Heart left ventricle (tissue), 16 donors: ENCODE results near the gene CRISPLD2. TPM values are rescaled to one million over a fixed set of nuclear protein-coding genes. Genes with fewer than 3 reads are reported as not detected.
"Not testable (repeated sequence)": the region's sequence is repeated elsewhere in the genome, so short reads cannot be mapped to it uniquely, and the experiment has no call there.

ENCODE experiments used
- ATAC-seq, 4 donors: fragments of 200-7000 bp; cut with Tn5 transposase; one replicate each; pipeline ENCODE4 v1.9.1; 2020 to 2022; ENCODE audit warnings: moderate library complexity in 4 of 4, mild to moderate bottlenecking in 3 of 4, moderate number of reproducible peaks in 1 of 4
- DNase-seq, 5 donors: peaks; one replicate each; pipeline ENCODE4 v3.0.0-alpha.2; 2020
- H3K27ac ChIP-seq, 12 donors: fragments of 200-600 bp; sonication (generic) in 4 of 12; one replicate each; pipeline versions ENCODE4 v1.5.0 to v1.8.0; 2016 to 2022; ENCODE audit warnings: mild to moderate bottlenecking in 2 of 12
- H3K27me3 ChIP-seq, 9 donors: fragments of 200-600 bp; sonication (generic) in 2 of 9; one replicate each; pipeline versions ENCODE4 v1.5.1 to v1.8.0; 2016 to 2022; ENCODE audit warnings: mild to moderate bottlenecking in 3 of 9
- H3K36me3 ChIP-seq, 9 donors: fragments of 200-600 bp; sonication (generic) in 2 of 9; one replicate each; pipeline versions ENCODE4 v1.5.0 to v1.8.0; 2018 to 2022; ENCODE audit warnings: mild to moderate bottlenecking in 2 of 9
- H3K4me1 ChIP-seq, 12 donors: fragments of 200-600 bp; sonication (generic) in 4 of 12; one replicate each; pipeline versions ENCODE4 v1.5.0 to v1.8.0; 2016 to 2022; ENCODE audit warnings: mild to moderate bottlenecking in 3 of 12
- H3K4me3 ChIP-seq, 12 donors: fragments of 200-600 bp; sonication (generic) in 4 of 12; one replicate each; pipeline versions ENCODE4 v1.5.0 to v1.8.0; 2017 to 2022; ENCODE audit warnings: mild to moderate bottlenecking in 9 of 12, moderate library complexity in 4 of 12
- H3K9me3 ChIP-seq, 12 donors: fragments of 200-600 bp; sonication (generic) in 4 of 12; one replicate each; pipeline versions ENCODE4 v1.5.0 to v1.8.0; 2016 to 2022; ENCODE audit warnings: mild to moderate bottlenecking in 1 of 12
- POLR2A ChIP-seq, 2 donors: fragments of 450-650 bp; IDR thresholded peaks; one replicate each; pipeline ENCODE4 v1.6.1; 2017; ENCODE audit warnings: antibody characterized with exemption in 2 of 2, mild to moderate bottlenecking in 2 of 2, moderate library complexity in 2 of 2
- WGBS, 4 donors: extraction: QIAGEN DNeasy Blood & Tissue Kit in 2 of 4; methylation state at CpG; one replicate each; pipeline versions ENCODE4 v1.1.5 to v1.1.7; 2013 to 2018; 5-methylcytosine and 5-hydroxymethylcytosine counted together
- intact Hi-C, 10 donors: fragments of 100-400 bp; cut with DNase I; formaldehyde crosslinking; loops; one replicate each; pipeline versions ENCODE4 v1.11.1 to v1.14.2; 2022
- polyA plus RNA-seq, 2 donors: library from polyadenylated mRNA; stranded (reverse); fragments of 200-250 nt; gene quantifications; one replicate each; pipeline ENCODE4 v1.2.3, GENCODE V29; 2013
- total RNA-seq, 9 donors: library from RNA; depleted of rRNA in 2 of 9; stranded (reverse); fragments of >200 nt in 2 of 9; fragmentation: NEBNext Ultra II Directional in 3 of 9; extraction: Animal tissue kit (Norgen Biotek cat#: 25700) in 3 of 9; gene quantifications; one replicate each; pipeline versions ENCODE4 v1.1.0 to v1.2.4, GENCODE V29; 2016 to 2023
- TF ChIP-seq, protein P1 (sequence below), 12 donors: fragments of 200-600 bp; sonication (generic) in 4 of 12; IDR thresholded peaks; one replicate each; pipeline versions ENCODE4 v1.5.0 to v1.8.0; 2018 to 2022; ENCODE audit warnings: antibody characterized with exemption in 12 of 12, mild to moderate bottlenecking in 5 of 12
- donor health status: ischemic (EF 13 %, LVEDD 7.1; RV severe dilation, severe dysfunction).
- donor health status: healthy with polysubstance abuse.
- donor health status: DM: no; HTN: yes; CAD: no.
- donor health status: DM: no; HTN: no; CAD: no.
- donor health status: ischemic (EF 25% LVEDD 6.9; RV normal size, moderate dysfunction).
- donor health status: ischemic (EF 25% LVEDD 5.7; RV mildly dilated, moderate dysfunction).
- donor health status: healthy.
- donor health status: DM: yes; HTN: yes; CAD: no.
- donor health status: ischemic (EF 35%, LVEDD 5.7; RV mildly dilated, moderate dysfunction).
- donor health status: nonischemic (EF 11% LVEDD 7.7; RV severe dilation, severe dysfunction).
- donor health status: DM: yes; HTN: yes; CAD: no.
- donor health status: PGD.
- donor health status: ischemic (EF 29% LVEDD 5.4; RV normal size, mild dysfunction).
- donor health status: nonischemic (EF 23%, LVEDD 6.1; RV moderate dilation, normal function).

CRISPLD2 gene
- total and polyA plus RNA-seq, 11 donors, result 8.0 to 153 (median 12.9) TPM

- Histone ChIP-seq H3K27me3 (no peaks in the 10 kb centered on the region), H3K4me3 (no peak overlapping the region), H3K27ac (no peak overlapping the region), H3K36me3 (peaks cover 0 to 58% (median 28%) of the 10 kb centered on the region in 9 donors), H3K9me3 (no peaks in the 10 kb centered on the region), H3K4me1 (no peaks in the 10 kb centered on the region)
- intact Hi-C loops, result no loop called here
- ATAC-seq (peak in 1 of 4 donors; percentile 9), DNase-seq (peak in 1 of 5 donors; percentile 22)
- WGBS, 4 donors, result 90 to 95% (median 93%) methylated on average over 17 of the region's 17 CpGs
- TF ChIP-seq, protein P1, sequence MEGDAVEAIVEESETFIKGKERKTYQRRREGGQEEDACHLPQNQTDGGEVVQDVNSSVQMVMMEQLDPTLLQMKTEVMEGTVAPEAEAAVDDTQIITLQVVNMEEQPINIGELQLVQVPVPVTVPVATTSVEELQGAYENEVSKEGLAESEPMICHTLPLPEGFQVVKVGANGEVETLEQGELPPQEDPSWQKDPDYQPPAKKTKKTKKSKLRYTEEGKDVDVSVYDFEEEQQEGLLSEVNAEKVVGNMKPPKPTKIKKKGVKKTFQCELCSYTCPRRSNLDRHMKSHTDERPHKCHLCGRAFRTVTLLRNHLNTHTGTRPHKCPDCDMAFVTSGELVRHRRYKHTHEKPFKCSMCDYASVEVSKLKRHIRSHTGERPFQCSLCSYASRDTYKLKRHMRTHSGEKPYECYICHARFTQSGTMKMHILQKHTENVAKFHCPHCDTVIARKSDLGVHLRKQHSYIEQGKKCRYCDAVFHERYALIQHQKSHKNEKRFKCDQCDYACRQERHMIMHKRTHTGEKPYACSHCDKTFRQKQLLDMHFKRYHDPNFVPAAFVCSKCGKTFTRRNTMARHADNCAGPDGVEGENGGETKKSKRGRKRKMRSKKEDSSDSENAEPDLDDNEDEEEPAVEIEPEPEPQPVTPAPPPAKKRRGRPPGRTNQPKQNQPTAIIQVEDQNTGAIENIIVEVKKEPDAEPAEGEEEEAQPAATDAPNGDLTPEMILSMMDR (IDR thresholded peaks at IDR 0.05), result no peak
- TF ChIP-seq POLR2A (IDR thresholded peaks at IDR 0.05), result no peak
Observed at GRCh38 chr16:84868829-84869472, 49.2 kb downstream of the CRISPLD2 start.

GRCh38 chr16:84869473-84869845, 49.7 kb downstream of the CRISPLD2 start:
- no peaks in the 10 kb centered on the region for H3K9me3 ChIP-seq
- H3K36me3 ChIP-seq, result peaks cover 0 to 58% (median 33%) of the 10 kb centered on the region in 9 donors
- no peaks in the 10 kb centered on the region for H3K27me3 ChIP-seq
- no peaks in the 10 kb centered on the region for H3K4me1 ChIP-seq
- peak in 1 of 5 donors; percentile 17 for DNase-seq
- 92 to 93% (median 92%) methylated on average over 15 of the region's 15 CpGs for WGBS, 4 donors
- intact Hi-C loops, result no loop called here
- H3K4me3 ChIP-seq, result no peak overlapping the region
- no peak overlapping the region for H3K27ac ChIP-seq
- ATAC-seq, result no peak
- TF ChIP-seq POLR2A (IDR thresholded peaks at IDR 0.05), result no peak
- TF ChIP-seq, protein P1 (IDR thresholded peaks at IDR 0.05), result no peak

- intact Hi-C loops, result loop anchor here in 1 of 10 donors (5.0 kb wide), 1 partner anchor 51 kb away; no protein-coding TSS in a partner anchor
- peaks cover 0 to 54% (median 31%) of the 10 kb centered on the region in 9 donors for H3K36me3 ChIP-seq
- peak in 1 of 5 donors; percentile 23 for DNase-seq
- H3K27me3 ChIP-seq, H3K9me3 ChIP-seq, H3K27ac ChIP-seq, H3K4me3 ChIP-seq, H3K4me1 ChIP-seq, ATAC-seq: not testable (repeated sequence)
- 94 to 97% (median 95%) methylated on average over 17 of the region's 17 CpGs for WGBS, 4 donors
Observed at GRCh38 chr16:84872971-84873370, 53.2 kb downstream of the CRISPLD2 start.

- WGBS, 4 donors, result 21 to 47% (median 37%) methylated on average over 4 of the region's 4 CpGs
- Histone ChIP-seq H3K9me3 (no peaks in the 10 kb centered on the region), H3K36me3 (peaks cover 0 to 50% (median 26%) of the 10 kb centered on the region in 9 donors), H3K4me1 (no peaks in the 10 kb centered on the region), H3K4me3 (no peak overlapping the region), H3K27ac (peak overlapping the region in 1 of 12 donors; percentile 34), H3K27me3 (no peaks in the 10 kb centered on the region)
- intact Hi-C loops, result loop anchor here in 1 of 10 donors (5.0 kb wide), 1 partner anchor 52 kb away; no protein-coding TSS in a partner anchor
- TF ChIP-seq, protein P1 (IDR thresholded peaks at IDR 0.05), result no peak
- TF ChIP-seq POLR2A (IDR thresholded peaks at IDR 0.05), result no peak
- peak in 2 of 5 donors; percentile 6 to 51 for DNase-seq
- ATAC-seq, result peak in 3 of 4 donors; percentile 71 to 90 (median 79)
Observed at GRCh38 chr16:84874004-84874435, 54.2 kb downstream of the CRISPLD2 start.
